Neural progenitor cell (in vitro differentiated cells): ENCODE measurements around the gene CASK.

Source experiments
- EZH2 ChIP-seq: fragments of 200-600 bp; sonication (generic); IDR thresholded peaks from 2 replicates; pipeline ENCODE4 v1.6.1; 2017; ENCODE audit warnings: antibody characterized with exemption, mild to moderate bottlenecking, moderate library complexity
- TF ChIP-seq, protein P1 (sequence below): fragments of 200-600 bp; sonication (generic); IDR thresholded peaks from 2 replicates; pipeline ENCODE4 v1.5.1; 2017; ENCODE audit warnings: antibody characterized with exemption, mild to moderate bottlenecking

GRCh38 chrX:41922431-41923151 lies 763 bp downstream of the CASK start:
- TF ChIP-seq, protein P1, sequence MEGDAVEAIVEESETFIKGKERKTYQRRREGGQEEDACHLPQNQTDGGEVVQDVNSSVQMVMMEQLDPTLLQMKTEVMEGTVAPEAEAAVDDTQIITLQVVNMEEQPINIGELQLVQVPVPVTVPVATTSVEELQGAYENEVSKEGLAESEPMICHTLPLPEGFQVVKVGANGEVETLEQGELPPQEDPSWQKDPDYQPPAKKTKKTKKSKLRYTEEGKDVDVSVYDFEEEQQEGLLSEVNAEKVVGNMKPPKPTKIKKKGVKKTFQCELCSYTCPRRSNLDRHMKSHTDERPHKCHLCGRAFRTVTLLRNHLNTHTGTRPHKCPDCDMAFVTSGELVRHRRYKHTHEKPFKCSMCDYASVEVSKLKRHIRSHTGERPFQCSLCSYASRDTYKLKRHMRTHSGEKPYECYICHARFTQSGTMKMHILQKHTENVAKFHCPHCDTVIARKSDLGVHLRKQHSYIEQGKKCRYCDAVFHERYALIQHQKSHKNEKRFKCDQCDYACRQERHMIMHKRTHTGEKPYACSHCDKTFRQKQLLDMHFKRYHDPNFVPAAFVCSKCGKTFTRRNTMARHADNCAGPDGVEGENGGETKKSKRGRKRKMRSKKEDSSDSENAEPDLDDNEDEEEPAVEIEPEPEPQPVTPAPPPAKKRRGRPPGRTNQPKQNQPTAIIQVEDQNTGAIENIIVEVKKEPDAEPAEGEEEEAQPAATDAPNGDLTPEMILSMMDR: peak; percentile 24
- no peak for TF ChIP-seq EZH2
